ENCODE results near the gene IQGAP1. TPM values are rescaled to one million over a fixed set of nuclear protein-coding genes. Genes with fewer than 3 reads are reported as not detected.

Gene IQGAP1
- total RNA-seq, 3 donors from 2014 or later (not counting 1 experiment from before 2014, with no cell fraction given) = 431 to 493 (median 446) TPM

DNA sequence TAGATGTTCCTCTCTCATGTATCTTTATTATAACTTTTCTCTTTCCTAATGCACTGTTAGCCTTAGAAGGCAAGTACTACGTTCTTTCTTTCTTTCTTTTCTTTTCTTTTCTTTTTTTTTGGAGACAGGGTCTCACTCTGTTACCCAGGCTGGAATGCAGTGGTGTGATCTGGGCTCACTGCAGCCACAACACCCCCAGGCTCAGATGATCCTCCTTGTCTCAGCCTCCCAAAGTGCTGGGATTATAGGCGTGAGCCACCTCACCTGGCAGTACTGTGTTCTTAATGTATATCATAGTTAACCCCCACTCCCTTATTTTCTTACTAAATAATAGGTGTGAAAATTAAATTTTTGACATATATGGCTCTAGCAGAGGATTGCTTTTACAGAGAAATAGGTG is 23.1 kb downstream of the IQGAP1 start:
- WGBS (ENCODE audit: insufficient coverage) = 81% methylated on average over 1 of the region's 2 CpGs
- H3K4me1 Mint-ChIP-seq = peaks cover 88 to 94% of the 10 kb centered on the region in 2 donors
- Histone ChIP-seq H3K4me3 (ENCODE audit: low read length) (no peak overlapping the region), H3K27ac (ENCODE audit: low read length) (peak overlapping the region; percentile 24), H3K27me3 (ENCODE audit: control insufficient read depth, insufficient read depth, low read length) (no peaks in the 10 kb centered on the region), H3K9me3 (ENCODE audit: control insufficient read depth, insufficient read depth, low read length) (no peaks in the 10 kb centered on the region), H3K4me1 (ENCODE audit: control insufficient read depth, insufficient read depth, low read length) (peaks cover 55% of the 10 kb centered on the region), H3K36me3 (ENCODE audit: control insufficient read depth, insufficient read depth, low read length) (peaks cover 3% of the 10 kb centered on the region)
- peaks cover 6% of the 10 kb centered on the region for H3K36me3 Mint-ChIP-seq
- no peak for TF ChIP-seq CTCF (IDR thresholded peaks at IDR 0.05)
- peak overlapping the region; percentile 58 for H3K4me3 Mint-ChIP-seq
- H3K9me3 Mint-ChIP-seq = peaks cover 3 to 6% of the 10 kb centered on the region in 2 donors
- no peak for DNase-seq
- H3K27me3 Mint-ChIP-seq (ENCODE audit: low read depth in 2 of 2) = no peaks in the 10 kb centered on the region
- intact Hi-C loops (cut with micrococcal nuclease) = no loop called here
- peak overlapping the region; percentile 66 to 89 for H3K27ac Mint-ChIP-seq
- no peak for ATAC-seq

DNA sequence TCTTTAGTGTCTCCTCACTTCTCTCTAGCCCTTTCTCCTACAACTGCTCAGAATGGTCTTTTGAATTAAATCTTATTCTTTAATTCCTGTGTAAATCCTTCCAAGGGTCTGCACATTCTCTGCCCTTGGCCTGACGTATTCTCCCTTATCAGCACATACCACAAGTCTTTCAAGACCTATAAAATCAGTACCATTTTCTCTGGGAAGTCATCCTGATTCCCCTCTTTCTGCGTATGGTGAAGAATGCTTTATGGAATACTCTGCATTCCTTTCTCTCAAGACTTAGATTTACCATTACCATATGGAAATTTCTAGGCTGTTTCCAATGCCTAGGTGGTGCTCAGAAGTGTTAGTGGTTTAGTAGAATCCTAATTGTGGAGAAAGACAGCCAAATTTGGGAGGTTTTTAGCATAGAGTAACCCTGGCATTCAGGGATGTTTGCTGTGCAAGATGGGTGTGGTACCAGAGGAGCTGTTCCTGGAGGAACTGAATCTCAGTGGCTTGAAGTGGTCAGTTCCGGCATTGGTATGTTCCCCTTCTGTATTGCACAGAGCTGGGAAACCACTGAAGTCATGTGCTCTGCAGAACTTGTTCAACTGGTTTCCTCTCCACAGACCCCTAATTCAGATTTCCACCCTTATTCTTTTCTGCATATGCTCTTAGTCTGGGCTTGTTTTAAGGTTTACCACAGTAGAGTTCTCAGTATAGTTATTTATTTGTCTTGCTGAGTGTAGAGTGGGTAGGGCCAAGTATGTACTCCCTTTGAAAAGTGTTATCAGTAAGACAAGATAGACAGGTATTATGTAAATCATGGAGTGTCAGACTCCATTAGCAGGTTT is 24.5 kb downstream of the IQGAP1 start:
- Histone ChIP-seq H3K4me3 (ENCODE audit: low read length) (no peak overlapping the region), H3K27ac (ENCODE audit: low read length) (peak overlapping the region; percentile 73), H3K9me3 (ENCODE audit: control insufficient read depth, insufficient read depth, low read length) (no peaks in the 10 kb centered on the region), H3K36me3 (ENCODE audit: control insufficient read depth, insufficient read depth, low read length) (peaks cover 3% of the 10 kb centered on the region), H3K4me1 (ENCODE audit: control insufficient read depth, insufficient read depth, low read length) (peaks cover 45% of the 10 kb centered on the region), H3K27me3 (ENCODE audit: control insufficient read depth, insufficient read depth, low read length) (no peaks in the 10 kb centered on the region)
- H3K4me1 Mint-ChIP-seq = peaks cover 86 to 91% of the 10 kb centered on the region in 2 donors
- 33% methylated on average over 2 of the region's 3 CpGs for WGBS (ENCODE audit: insufficient coverage)
- no peak for TF ChIP-seq CTCF (IDR thresholded peaks at IDR 0.05)
- ATAC-seq (peak; percentile 29 to 66 (median 38)), DNase-seq (peak in 1 of 2 donors; percentile 48)
- intact Hi-C loops (cut with micrococcal nuclease) = loop anchor here (2.0 kb wide), 1 partner anchor 50 kb away; no protein-coding TSS in a partner anchor
- H3K9me3 Mint-ChIP-seq = peaks cover 3 to 6% of the 10 kb centered on the region in 2 donors
- H3K4me3 Mint-ChIP-seq = peak overlapping the region; percentile 83
- H3K27ac Mint-ChIP-seq = peak overlapping the region; percentile 89 to 93
- no peaks in the 10 kb centered on the region for H3K27me3 Mint-ChIP-seq (ENCODE audit: low read depth in 2 of 2)
- peaks cover 6% of the 10 kb centered on the region for H3K36me3 Mint-ChIP-seq

- Histone ChIP-seq H3K36me3 (ENCODE audit: control insufficient read depth, insufficient read depth, low read length) (peaks cover 3% of the 10 kb centered on the region), H3K4me3 (ENCODE audit: low read length) (no peak overlapping the region), H3K27ac (ENCODE audit: low read length) (peak overlapping the region; percentile 73), H3K4me1 (ENCODE audit: control insufficient read depth, insufficient read depth, low read length) (peaks cover 51% of the 10 kb centered on the region), H3K9me3 (ENCODE audit: control insufficient read depth, insufficient read depth, low read length) (no peaks in the 10 kb centered on the region), H3K27me3 (ENCODE audit: control insufficient read depth, insufficient read depth, low read length) (no peaks in the 10 kb centered on the region)
- H3K36me3 Mint-ChIP-seq = peaks cover 6% of the 10 kb centered on the region
- 59% methylated on average over 7 of the region's 10 CpGs for WGBS (ENCODE audit: insufficient coverage)
- no peaks in the 10 kb centered on the region for H3K27me3 Mint-ChIP-seq (ENCODE audit: low read depth in 2 of 2)
- no peak for TF ChIP-seq CTCF (IDR thresholded peaks at IDR 0.05)
- intact Hi-C loops (cut with micrococcal nuclease) = loop anchor here (2.0 kb wide), 1 partner anchor 51 kb away; no protein-coding TSS in a partner anchor
- DNase-seq (peak in 1 of 2 donors; percentile 33), ATAC-seq (no peak)
- peaks cover 86 to 89% of the 10 kb centered on the region in 2 donors for H3K4me1 Mint-ChIP-seq
- H3K9me3 Mint-ChIP-seq = peaks cover 3% of the 10 kb centered on the region in 2 donors
- peak overlapping the region; percentile 83 for H3K4me3 Mint-ChIP-seq
- peak overlapping the region; percentile 89 to 93 for H3K27ac Mint-ChIP-seq
Measured at GRCh38 chr15:90413411-90414379, 25.7 kb downstream of the IQGAP1 start.
